Stimulated activated CD4-positive, alpha-beta T cell treated with anti-CD3 and anti-CD28 coated beads, TNF-alpha, amount 100 ng/mL, for 1 hour (primary cell): ENCODE data around the gene HAGH.
A peak's percentile ranks its signal among the peaks of the same experiment; 100 is the strongest.
"Not testable (repeated sequence)": the region's sequence is repeated elsewhere in the genome, so short reads cannot be mapped to it uniquely, and the experiment has no call there.

Experiments used
- DNase-seq, 3 donors: peaks; one replicate each; pipeline ENCODE4 v3.0.0-alpha.2; 2020; ENCODE audit warnings: low read depth in 3 of 3, low spot score in 1 of 3

Gene HAGH

DNA sequence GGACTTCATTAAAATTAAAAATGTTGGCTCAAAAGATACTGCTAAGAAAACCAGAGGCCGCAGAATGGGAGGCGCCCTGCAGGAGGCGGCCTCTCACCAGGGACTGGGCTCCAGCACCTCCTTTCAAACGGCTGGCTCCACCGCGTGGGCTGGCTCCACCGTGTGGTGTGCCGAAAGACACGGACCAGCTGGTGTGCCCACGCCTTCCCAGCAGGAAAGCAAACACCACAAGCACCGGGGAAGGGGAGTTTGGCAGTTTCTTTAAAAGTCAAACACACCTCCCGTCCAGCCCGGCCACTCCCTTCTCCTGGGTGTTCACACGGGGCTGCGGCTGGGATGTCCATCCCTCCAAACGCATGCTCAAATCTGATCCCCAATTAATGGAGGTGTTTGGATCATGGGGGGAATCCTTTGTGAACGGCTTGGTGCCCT is 13.9 kb downstream of the HAGH start:
- peak in 2 of 3 donors; percentile 24 to 26 for DNase-seq

- no peak for DNase-seq
These were observed 16.1 kb downstream of the HAGH start for GRCh38 chr16:1810536-1810935.

DNA sequence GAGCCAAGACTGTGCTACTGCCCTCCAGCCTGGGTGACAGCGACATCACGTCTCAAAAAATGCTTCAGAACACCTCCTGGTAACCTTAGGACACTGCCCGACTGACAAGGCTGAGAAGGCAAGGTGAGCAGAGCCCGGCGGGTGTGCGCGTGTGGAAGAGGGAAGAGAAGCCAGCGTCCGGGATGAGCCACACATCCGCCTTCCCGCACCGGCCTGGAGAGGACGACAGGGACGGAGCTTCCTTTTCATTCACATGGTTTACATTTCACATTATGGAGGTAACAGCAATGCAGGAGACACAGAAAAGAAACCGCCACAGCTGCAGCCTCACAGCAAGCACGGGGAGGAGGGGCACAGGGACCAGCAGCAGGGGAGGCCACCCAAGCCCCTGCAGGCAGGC is 16.5 kb downstream of the HAGH start:
- DNase-seq, result no peak

DNA sequence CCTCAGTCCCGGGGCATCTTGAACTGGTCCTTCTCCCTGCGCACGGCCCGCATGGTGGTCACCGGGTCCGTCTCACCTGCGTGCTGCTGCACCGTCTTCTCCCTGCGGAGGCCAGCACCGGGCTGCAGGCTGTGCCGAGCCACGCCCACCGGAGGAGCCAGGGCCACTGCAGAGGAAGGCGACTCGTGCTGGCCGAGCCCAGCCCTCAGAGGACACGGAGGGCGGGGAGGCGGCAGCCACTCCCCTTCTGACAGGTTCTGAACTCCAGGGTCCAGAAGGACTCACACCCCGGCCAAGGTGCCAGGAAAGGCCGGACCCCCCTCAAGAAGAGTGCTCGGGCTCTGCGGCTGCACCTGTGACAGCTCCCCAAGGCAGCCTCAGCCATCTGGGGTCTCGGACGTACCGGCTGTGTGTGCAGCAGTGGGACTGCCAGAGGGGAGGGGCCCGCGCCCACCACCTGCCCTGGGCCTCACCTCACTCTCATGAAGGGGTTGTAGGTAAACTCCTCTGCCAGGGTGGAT is 17.3 kb downstream of the HAGH start:
- DNase-seq, result no peak

GRCh38 chr16:1808691-1809090 is 17.9 kb downstream of the HAGH start:
- no peak for DNase-seq

DNA sequence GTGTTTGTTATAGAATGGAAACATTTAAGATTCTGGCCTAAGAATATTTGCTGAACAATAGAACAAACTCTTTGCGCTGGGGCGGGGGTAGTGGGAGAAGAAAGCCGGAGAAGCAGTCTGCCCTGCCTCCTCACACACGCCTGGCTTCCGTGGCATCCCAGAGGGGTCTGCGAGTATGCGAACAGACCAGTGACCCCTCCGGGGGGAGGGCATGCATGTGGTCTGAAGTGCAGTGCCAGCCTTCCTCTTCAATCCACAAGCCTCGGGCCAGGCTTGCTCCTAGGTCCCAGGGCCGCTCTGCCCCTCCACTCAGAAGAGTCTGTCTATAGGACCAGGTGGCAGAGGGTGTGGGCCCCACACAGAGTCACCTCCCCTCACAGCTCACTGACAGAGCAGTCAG is 19.0 kb downstream of the HAGH start:
- no peak for DNase-seq

DNA sequence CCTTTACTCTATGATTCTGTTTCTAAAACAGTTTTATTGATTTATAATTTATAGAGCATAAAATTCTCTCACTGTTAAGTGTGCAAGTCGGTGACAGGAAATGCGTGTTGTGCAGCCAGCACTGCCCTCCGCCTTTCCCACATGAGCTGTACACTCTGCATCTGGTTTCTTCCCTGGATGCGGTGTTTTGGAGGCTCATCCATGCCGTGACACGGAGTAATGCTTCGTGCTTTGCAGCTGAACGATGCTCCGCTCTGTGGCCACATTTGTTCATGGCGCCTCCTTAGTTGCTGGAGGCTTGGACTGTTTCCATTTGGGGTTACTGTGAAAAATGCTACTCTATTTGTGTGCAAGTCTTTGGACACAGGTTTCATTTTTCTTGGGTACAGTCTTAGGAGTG is 25.9 kb downstream of the HAGH start:
- DNase-seq, result no peak

- not testable (repeated sequence) for DNase-seq
These were observed 27.4 kb downstream of the HAGH start for GRCh38 chr16:1799263-1799662.

DNA sequence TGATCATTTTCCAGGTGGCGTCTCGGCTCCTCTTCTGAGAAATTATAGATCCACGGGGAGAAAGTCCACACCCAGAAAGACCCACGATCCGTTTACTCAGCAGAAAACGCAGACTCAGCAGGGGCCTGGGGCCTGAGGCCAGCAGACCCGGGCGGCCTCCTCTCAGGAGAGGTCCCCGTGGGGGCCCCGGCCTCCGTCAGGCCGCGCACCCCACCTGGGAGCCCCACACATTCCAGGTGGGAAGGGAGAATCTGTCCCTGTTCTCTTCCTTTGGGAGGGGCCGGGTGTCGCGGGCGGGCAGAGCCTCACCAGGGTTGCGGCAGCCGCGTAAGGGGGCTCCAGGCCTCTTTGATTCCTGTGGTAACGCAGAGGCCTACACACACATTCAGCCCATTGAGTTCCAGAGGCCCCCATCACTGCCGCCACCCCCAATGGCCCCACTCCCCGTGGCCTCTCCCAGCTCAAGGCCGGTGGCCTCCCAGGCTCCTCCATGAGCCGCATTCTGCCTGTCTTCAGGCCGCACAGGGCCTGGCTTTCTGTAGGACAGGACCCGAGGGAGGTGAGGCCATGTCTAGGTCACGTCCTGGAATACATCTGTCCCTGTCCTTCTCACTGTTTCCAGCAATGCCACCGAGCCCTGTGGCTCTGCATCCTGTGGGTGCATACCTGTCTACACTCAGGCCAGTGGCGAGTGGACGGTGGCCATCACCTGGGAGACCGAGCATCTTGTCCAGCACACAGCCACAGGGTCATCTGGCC is 31.5 kb downstream of the HAGH start:
- no peak for DNase-seq

- no peak for DNase-seq
These were observed 32.3 kb downstream of the HAGH start for GRCh38 chr16:1794221-1794871.

GRCh38 chr16:1793578-1794220 is 32.9 kb downstream of the HAGH start, which contains the start of gene IGFALS:
IGFALS (minus strand) TSS chr16:1793705; CDS start chr16:1793652, 53 bp downstream.
- DNase-seq, result no peak

DNA sequence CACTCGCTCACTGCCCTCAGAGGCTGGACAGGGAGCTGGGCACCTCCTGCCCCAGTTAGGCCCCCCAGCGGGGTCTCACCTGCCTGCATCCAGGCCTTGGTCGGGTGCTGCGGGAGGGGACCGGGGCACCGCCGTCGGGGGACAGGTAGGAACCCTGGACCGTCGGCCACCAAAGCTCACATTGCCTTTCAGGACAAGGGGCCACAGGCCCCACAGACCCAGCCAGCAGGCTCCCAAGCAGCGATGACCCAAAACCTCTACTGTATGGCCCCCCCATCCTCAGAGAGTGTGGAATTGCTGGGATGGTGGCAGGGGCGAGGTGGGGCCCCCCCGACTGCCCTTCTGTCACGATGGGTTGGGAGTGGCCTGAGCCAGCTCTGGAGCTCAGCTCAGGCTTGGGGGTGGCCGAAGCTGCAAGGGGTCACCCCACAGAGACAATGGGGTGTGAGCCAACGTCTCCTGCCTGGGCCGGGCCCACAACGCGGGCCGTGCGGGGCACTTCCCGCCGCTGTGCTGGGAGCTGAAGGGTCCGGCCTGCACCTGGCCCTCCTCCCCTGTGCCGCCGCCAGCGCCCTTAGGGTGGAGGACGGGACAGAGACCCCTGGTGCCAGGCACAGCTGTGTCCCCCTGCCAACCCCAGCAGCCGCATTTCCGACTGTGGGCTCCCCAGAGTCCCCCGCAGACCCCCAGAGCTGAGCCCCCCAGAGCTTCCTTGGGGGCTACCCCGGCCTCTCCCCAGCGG is 33.6 kb downstream of the HAGH start:
- no peak for DNase-seq

- no peak for DNase-seq
These were observed 34.4 kb downstream of the HAGH start for GRCh38 chr16:1791943-1792812.

GRCh38 chr16:1791256-1791942 is 35.2 kb downstream of the HAGH start:
- no peak for DNase-seq

GRCh38 chr16:1790611-1791255 is 35.9 kb downstream of the HAGH start:
- DNase-seq, result no peak

DNA sequence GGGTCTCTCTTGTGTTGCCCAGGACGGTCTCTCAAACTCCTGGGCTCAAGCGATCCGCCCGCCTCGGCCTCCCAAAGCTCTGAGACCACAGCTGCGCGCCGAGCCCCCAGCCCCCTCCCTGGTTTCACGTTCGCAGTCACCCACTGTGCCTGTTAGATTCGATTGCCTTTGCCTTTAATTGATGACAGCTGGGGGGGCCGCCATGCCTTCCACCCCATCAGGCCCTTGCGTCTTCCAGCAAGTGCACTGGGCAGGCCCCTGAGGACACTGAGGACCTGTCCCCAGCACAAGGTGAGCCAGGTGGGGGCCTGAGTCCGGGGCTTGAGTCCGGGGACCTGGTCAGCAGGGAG is 36.4 kb downstream of the HAGH start:
- no peak for DNase-seq

DNA sequence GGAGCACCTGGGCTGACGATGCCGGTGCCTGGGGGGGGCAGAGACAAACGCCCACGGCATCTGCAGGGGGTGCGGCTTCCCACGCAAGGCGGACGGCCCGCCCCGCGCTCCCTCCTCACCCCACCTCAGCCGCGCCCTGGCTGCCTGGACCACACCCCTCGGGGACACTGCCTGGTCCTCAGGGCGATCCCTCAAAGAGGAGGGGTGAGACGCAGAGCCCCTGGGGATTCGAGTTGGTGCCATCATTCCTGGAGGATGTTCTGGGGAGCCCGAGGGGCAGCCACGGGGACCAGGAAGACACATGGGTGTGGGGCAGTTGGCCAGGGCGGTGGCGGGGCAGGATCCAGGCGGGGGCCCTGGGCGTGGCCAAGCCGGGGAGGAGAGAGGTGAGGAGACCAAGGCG is 37.0 kb downstream of the HAGH start:
- no peak for DNase-seq

- DNase-seq, result no peak
These were observed 37.9 kb downstream of the HAGH start for GRCh38 chr16:1788708-1789100.

DNA sequence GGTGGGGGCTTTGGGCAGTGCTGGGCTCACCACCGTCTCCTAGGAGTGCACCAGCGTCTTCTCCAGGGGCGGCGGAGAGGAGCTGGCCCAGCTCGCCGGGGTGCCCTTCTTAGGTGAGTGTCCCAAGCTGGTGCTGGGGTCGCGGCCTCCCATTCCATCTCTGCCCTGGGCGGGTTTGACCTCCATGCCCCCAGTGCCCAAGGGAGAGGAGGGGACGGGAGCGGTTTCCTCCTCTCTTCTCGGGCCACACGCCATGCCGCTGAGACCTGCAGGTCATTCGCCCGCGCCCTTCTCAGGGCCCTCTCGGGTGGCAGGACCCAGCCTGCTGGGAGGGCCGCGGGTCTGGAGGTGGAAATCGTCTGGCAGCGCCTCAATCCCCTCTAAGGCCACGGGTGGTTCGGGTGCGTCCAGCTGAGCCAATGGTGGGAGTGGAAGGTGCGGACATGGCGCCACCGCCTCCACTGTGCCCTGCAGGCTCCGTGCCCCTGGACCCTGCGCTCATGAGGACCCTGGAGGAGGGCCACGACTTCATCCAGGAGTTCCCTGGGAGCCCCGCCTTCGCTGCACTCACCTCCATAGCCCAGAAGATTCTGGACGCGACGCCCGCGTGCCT is 38.4 kb downstream of the HAGH start:
- DNase-seq, result no peak
